Cortex of kidney (tissue), 1 donor: ENCODE results near the gene BCS1L.

Experiments
- DNase-seq: peaks from one replicate; lab custom pipeline; 2025; lab: John Stamatoyannopoulos, UW

The BCS1L gene, protein sequence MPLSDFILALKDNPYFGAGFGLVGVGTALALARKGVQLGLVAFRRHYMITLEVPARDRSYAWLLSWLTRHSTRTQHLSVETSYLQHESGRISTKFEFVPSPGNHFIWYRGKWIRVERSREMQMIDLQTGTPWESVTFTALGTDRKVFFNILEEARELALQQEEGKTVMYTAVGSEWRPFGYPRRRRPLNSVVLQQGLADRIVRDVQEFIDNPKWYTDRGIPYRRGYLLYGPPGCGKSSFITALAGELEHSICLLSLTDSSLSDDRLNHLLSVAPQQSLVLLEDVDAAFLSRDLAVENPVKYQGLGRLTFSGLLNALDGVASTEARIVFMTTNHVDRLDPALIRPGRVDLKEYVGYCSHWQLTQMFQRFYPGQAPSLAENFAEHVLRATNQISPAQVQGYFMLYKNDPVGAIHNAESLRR

DNA sequence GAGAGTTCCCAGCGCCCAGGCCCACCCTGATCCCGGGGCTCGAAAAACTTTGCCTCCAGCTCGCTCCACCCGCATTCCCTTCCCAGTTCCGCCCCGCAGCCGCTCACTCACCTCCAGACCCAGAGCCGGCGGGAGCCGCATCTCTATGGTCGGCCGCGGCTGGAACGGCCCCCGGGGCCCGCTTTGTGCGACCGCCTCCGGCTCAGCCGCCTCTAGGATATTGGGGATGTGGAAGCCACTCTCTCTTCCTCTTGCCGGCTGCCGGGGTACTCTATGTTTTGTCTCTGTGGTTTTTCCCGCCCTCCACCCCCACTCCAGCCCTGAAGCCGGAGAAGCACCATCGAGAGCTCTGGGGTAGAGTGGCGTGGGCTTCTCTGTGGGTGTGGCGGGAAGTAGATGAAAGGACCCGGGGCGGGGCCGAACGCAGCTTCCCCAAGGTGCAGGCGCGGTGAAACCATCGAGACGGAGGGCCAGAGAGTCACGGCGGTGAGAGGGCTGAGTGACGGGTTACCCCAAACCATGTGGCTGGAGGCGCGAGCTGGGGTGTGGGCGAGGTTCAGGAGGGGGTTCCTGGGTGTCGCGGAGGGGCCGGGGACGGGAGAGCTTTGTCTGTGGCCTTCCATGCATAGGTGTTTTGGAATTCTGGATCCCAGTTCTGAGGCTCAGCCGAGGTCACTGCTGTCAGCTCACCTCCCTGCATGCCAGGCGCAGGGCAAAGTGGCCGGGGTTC, at the start of gene BCS1L, which contains the start of gene ZNF142:
Gene BCS1L (plus strand): TSS at position 426 of the 730 bp plus-strand sequence. CDS start 1,305 bp downstream, outside the sequence.
Gene ZNF142 (minus strand): TSS at position 366 of the 730 bp plus-strand sequence. CDS start 3,194 bp downstream, outside the sequence.
- DNase-seq: no peak

DNA sequence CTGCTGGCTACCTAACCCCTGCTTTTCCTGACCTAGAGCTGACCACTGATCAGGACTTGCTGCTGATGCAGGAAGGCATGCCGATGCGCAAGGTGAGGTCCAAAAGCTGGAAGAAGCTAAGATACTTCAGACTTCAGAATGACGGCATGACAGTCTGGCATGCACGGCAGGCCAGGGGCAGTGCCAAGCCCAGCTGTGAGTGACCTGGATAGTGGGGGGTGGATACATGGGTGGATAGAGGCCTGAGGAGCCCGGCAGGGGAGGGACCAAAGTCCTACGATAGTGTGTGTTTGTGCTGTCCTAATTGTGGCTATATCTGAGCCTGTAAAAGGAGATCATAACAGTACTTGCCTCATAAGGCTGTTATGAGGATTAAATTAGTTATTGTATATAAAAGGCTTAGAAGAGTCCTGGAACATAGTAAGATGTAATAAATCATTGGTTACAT, 43.6 kb upstream of the BCS1L start:
- no peak for DNase-seq

DNA sequence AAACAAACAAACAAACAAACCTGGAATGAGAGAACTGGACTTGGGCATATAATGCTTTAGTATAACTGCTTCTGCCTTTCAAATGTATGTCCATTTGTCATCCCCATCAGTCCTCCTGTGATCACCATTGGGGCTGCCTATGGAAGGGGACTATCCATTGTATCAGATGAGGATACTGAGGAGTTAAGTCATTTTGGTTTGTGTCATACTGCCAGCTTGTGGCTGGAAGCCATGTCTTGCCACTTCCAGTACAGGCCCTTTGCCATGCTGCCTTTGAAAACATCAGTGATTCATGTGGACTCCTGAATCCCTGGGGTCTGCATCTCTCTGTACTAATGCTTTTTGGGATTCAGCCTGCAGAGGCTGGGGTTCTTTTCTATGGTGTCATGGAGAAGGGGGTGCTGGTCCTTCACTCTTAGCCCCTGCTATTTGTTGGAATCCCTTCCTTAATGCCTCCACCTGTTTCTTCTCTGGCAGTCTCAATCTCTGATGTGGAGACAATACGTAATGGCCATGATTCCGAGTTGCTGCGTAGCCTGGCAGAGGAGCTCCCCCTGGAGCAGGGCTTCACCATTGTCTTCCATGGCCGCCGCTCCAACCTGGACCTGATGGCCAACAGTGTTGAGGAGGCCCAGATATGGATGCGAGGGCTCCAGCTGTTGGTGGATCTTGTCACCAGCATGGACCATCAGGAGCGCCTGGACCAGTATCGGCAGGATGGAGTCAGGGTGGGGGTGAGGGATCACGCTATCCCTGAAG, 41.2 kb upstream of the BCS1L start:
- no peak for DNase-seq

DNA sequence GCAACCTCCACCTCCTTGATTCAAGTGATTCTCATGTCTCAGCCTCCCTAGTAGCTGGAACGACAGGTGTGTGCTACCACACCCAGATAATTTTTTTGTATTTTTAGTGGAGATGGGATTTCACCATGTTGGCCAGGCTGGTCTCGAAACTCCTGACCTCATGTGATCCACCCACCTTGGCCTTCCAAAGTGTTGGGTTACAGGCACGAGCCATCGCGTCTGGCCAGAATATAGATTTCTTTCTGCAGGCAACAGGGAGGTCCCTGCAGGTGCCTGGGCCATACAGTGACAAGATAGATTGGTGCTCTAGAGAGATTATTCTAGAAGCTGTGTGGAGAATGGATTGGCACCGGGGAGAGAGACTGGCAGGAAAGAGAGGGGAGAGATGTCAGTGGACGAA, 38.5 kb upstream of the BCS1L start:
- no peak for DNase-seq

DNA sequence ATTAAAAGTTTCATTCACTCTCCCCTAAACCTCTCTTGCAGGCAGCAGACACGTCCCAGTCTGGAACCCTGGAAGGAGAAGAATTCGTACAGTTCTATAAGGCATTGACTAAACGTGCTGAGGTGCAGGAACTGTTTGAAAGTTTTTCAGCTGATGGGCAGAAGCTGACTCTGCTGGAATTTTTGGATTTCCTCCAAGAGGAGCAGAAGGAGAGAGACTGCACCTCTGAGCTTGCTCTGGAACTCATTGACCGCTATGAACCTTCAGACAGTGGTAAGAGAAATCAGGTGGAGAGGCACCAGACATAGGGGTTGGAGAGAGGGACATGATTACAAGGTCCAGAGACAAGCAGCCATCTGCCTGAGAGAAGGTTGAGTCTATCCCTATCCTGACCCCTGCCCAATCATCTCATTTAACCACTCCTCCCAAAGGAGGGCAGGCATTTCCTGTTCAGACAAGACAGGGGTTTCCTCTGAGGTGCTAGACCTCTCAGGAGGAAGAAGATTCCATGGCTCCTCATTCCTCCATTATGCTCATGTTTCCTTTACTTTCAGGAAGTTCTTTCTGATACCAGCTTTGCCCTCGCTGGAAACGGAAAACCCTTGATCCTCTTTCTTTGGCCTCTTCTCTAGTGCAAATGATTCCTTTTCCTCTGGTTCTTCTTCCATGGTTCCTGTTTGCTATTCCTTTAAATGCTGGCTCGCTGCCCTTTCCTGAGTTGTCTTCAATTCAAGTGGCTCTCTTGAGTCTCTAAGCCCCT, 36.7 kb upstream of the BCS1L start:
- DNase-seq: no peak

DNA sequence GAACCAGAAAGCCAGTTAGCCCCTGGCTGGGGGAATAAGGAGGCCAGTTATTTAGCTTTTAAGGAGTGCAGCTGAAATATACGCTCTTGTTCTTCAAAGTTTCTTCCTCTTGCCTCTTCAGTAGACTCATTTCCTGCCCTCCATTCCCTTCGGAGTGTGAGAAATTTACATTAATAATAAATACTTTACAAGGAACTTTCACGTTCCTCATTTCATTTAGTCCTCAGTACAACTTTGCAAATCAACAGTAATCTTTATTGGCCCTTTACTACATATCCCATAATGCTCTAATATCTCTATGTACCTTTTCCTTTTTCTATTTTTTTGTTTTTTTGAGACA, 36.1 kb upstream of the BCS1L start:
- no peak for DNase-seq

DNA sequence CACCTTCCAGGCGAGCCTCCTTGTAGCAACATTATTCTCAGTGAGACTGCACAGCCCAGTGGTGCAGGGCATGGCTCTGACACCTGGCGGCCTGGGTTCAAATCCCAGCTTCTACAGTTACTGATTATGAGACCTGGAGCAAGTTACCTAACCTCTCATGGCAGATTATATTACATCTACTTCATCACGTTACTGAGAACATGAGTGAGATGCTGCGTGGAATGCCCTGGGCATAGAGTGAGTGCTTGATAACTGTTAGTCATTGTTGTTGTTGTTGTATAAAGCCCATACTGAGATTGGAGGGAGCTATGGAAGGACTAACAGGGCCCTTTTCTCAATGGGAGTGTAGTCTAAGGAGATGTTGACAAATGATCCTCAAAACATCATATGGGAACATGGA, 33.1 kb upstream of the BCS1L start:
- DNase-seq: no peak

DNA sequence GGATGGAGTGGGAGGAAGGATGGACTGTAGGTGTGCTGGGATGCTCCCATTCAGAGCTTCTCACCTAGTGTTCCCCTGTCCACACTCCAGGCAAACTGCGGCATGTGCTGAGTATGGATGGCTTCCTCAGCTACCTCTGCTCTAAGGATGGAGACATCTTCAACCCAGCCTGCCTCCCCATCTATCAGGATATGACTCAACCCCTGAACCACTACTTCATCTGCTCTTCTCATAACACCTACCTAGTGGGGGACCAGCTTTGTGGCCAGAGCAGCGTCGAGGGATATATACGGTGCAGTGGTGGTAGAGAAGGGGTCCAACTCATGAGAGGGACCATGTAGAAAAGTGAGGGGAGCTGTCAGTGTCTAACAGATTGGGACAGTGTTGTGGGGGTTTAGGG, 31.5 kb upstream of the BCS1L start:
- no peak for DNase-seq

DNA sequence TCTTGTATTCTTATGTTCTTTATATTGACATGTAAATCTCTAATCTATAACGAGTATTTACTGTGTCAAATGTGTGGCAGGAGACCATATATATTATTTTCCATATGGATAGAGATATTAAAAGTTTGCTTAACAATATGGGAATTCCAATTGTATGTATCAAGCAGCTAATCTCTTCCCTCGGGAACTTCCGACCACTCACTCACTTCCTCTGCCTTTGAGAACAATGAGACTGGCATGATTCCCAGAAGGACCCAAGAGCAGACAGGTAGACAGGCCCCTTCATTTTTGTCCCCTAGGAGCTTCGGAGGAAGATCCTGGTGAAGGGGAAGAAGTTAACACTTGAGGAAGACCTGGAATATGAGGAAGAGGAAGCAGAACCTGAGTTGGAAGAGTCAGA, 27.6 kb upstream of the BCS1L start:
- DNase-seq: no peak

DNA sequence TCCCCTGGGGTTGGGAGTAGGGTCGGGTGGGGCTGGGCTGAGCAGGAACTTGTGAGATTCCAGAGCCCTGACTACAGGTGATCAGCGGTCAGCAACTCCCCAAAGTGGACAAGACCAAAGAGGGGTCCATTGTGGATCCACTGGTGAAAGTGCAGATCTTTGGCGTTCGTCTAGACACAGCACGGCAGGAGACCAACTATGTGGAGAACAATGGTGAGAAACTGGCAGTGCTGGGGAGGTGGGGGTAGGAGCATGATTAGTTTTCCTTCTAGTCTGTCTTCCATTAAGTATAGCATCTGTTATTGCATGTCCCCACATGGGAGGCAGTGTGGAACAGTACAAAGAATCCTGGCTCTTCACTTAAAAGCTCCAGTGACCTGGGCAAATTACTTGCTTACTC, 23.8 kb upstream of the BCS1L start:
- no peak for DNase-seq

DNA sequence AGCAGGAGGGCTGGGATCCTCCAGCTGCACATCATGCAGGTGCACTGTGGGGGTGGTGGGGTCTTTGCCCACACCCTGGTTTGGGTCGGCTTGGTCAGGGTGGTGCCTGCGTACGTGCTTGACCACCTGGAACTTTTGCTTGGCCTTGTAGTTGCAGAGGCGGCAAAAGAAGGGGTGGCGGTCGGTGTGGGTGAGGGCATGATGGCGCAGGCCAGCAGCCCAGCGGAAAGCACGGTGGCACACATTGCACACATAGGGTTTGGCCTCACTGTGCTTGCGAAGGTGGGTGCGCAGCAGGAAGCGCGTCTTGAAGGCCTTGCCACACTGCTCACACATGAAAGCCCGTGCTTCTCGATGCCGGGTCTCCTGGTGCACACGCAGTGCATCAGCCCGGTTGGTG, 21.1 kb upstream of the BCS1L start:
- DNase-seq: no peak

DNA sequence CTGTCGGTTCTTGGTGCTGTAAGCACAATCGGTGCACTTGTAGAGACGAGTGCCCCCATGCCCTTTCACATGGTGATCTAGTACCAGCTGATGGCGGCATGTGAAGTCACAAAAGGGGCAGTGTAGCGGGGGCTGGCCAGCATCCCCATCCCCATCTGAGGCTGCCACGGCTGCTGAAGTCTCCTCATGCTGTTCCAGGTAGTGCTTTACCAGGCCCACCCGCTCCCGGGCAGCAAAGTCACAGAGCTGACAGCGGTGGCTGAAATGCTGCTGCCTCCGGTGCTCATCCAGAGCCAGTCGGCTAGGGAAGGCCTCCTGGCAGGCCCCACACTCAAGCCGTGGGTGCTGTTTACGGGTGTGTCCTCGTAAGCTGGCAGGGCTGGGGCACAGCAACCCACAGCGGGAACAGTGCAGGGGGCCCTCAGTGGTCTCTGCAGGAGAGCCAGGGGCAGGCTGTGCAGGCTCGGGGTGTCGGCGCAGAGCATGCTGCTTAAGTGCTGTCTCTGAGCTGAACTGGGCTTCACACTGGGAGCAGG, 17.3 kb upstream of the BCS1L start:
- no peak for DNase-seq

DNA sequence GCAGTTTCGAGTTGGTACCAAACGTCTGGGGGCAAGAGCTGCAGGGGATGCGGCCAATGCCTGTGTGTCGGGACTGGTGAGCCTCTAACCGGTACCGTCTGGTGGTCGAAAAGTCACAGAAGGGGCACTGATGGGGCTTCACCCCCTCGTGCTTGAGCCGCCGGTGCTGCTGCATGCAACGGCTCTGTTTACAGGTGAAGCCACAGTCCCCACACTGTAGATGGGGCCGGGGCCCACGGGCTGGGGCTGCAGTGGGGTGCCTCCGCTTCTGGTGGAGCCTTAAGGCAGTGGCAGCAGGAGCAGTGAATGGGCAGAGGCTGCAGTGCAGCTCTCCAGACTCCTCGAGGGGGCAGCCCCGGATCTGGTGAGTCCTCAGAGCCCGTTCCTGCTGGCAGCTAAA, 16.7 kb upstream of the BCS1L start:
- DNase-seq: no peak

DNA sequence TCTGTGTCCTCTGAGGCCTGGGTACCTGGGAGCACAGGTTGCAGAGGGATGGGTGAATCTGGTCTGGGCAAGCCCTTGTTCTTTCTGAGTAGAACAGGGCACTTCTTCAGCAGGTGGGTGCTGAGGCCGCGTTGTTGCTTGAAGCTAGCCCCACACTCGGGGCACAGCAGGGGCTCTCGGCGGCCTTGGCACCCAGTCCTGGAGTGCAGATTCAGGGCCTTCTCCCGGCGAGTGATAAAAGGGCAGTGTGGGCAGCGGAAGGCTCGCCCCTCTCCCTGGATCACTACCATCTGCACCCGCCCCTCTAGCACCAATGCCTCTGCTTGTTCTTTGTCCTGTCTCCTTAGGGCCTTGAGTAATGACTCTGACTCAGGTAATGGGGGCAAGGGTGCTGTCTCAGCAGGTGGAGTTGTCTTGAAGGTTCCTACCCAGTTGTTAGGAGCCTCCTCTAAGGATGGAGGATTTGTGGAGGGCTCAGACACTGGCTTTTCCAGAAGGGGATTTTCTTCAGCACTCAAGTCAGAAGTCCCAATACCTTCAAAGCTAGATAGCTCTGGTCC, 15.7 kb upstream of the BCS1L start:
- DNase-seq: no peak

DNA sequence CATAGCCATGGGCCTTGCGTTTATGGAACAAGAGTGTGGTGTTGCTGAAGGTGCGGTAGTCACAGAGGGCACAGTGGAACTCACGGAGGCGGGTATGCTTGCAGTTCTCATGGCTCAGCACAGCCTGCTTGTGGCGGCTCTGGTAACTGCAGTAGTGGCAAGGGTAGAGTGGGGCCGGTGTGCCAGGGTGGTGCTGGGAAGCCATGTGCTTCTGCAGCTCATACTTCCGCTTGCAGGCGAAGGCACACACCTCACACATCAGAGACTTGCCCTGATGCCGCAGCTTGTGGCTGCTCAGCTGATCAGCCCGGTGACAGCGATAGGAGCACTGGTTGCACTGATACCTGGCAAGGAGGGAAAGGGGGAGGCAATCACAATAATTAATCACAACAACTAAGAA, 14.8 kb upstream of the BCS1L start:
- DNase-seq: no peak

DNA sequence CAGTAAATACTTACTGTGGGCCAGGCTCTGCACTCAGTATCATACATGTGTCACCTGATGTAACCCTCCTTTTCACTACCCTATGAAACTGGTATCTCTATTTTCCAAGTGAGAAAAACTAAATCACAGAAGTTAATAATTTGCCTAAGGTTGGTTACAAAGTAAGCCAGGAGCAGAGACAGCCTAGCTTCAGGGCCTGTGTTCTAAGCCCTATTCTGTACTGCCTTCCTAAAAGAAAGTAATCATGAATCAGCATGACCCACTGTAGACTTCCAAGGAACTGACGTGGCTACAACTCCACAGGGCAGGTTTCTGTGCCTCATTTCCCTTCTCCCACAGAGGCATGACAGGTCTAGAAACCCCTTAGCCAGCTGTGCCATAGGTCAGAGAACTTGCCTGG, 14.4 kb upstream of the BCS1L start:
- no peak for DNase-seq

DNA sequence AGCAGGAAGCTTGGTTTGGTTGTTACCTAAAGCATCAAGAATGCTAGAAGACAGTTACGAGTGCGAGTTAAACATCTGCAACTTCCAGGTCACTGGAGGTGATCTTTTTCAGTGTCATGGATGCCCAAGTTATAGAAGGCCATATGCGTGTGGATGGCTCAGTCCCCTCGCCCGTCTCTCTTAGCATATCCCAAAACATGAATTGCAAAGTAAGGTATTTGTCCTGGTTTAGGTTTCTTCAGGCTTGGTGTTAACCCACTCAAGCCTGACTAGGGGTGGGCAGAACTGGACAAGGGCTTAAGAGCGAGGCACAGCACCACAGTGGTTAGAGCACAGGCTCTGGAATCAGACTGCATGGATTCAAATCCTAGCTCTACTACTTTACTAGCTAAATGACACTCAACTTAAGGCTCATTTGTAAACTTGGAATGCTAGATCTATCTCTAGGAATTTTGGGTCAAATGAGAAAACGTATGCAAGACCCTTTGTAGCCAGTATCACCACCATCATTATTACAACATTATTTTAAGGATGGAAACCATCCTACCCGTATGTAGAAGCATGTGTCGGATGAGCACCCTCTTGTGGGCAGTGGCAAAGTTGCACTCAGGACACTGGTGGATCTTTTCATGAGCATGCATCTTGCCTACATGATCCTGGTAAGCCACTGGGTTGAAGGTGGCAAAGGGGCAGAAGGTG, 11.2 kb upstream of the BCS1L start:
- DNase-seq: no peak

DNA sequence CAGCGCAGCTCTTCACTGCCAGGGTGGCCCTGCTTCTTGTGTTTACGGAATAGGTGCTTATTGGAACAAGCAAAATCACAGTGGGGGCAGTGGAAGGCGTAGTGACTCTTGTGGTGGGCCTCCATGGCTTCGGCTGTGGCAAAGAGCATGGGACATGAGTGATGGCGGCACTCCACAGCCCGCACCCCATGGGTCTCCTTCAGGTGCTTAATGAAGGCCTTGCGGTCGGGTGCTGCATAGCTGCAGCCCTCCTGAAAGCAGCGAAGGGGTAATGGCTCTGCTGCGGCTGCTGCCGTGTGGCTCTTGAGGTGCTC, 10.7 kb upstream of the BCS1L start:
- no peak for DNase-seq

DNA sequence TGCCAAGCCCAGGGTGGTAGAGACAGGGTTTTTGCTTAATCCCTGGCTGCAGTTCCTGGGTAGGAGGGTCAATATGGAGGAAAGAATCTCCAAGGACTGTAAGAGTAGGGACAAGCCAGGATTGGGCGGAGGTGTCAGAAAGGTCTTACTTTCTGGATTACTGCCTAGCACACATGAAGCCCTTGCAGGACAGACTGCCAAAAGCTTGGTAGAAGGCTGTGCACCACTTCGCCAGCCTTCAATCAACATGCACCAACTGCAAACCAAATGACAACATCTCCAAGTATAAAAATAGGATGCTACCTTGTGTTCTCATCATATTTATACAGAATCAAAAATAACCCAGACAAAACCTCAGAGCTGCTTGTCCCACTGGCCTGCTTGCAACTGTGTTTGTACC, 3.7 kb upstream of the BCS1L start:
- DNase-seq: no peak

DNA sequence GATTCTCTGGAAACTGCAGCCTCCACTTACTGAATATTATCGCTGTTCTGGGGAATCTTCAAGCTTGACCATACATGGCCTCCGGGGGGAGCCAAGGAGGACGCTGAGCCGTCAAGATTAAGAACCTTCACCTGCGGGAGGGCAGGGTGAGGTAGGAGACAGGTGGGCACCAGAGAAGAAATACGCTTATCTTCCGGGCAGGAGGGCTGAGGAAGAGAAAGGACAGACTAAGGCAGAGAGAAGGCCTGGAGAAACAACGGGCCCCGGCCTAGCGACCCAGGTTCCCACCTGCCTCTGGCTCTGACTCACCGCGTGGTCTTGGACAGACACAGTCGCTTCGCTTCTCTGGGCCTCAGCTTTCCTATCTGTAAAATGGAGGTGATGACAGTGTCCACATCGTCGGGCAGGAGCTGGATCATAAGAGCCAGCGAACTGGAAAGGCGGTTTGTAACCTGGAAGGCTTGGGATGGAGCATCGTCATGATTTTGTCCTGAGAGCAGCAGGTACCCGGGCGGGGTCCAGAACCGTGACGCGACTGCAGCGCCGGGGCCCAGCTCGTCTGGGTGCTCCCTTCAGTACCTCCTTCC, 719 bp upstream of the BCS1L start:
- no peak for DNase-seq

DNA sequence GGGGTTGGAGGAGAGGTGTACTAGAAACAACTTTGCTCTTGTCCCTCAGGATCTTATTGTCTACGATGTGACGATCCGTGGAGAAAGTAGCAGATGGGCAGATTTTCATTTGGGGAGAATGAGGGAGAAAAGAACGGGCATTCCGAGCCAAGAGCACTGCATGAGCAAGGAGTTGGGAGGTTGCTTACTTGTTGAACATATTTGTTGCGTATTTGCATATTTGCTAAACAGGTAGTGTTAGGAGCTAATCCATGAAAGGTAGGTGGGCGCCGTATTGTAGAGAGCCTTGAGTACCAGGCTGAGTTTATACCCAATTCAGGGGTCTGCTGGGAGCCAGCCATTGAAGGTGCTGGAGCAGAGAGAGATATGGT, 490 bp downstream of the BCS1L start:
- DNase-seq: no peak
